Caki2 (cell line): ENCODE measurements around the gene ZNF628. TPM values are rescaled to one million over a fixed set of nuclear protein-coding genes. Genes with fewer than 3 reads are reported as not detected.
"Not testable (repeated sequence)": the region's sequence is repeated elsewhere in the genome, so short reads cannot be mapped to it uniquely, and the experiment has no call there.

Source experiments
- DNase-seq: peaks from one replicate; pipeline ENCODE4 v3.0.0-alpha.2; 2015; ENCODE audit warnings: low read depth
- in situ Hi-C: cut with HindIII; loops from 2 replicates; pipeline ENCODE4 v1.10.0; 2016; ENCODE audit warnings: low sequenced_read_pairs, low pct_unique_long_range_greater_than_20kb, mixed read lengths
- total RNA-seq: library from RNA; depleted of rRNA; stranded (reverse); fragments of >200 nt; shearing (Covaris generic); gene quantifications from 2 replicates; pipeline ENCODE4 v1.2.3, GENCODE V29; 2014; ENCODE audit warnings: low replicate concordance

Gene ZNF628
- total RNA-seq, 1 experiment from 2014 or later = 5.3 TPM

- in situ Hi-C loops = no loop called here
These were observed 13.5 kb downstream of the ZNF628 start for GRCh38 chr19:55489711-55490477.

GRCh38 chr19:55490478-55491432, 14.3 kb downstream of the ZNF628 start:
- in situ Hi-C loops = no loop called here
- DNase-seq = no peak

More at GRCh38 chr19:55489711-55490477, 13.5 kb downstream of the ZNF628 start:
- no peak for DNase-seq

GRCh38 chr19:55491546-55492360, 15.3 kb downstream of the ZNF628 start:
- no peak for DNase-seq
- in situ Hi-C loops = no loop called here

GRCh38 chr19:55492362-55492944, 16.0 kb downstream of the ZNF628 start:
- DNase-seq = no peak
- in situ Hi-C loops = no loop called here

GRCh38 chr19:55493052-55493644, 16.7 kb downstream of the ZNF628 start:
- in situ Hi-C loops = no loop called here
- DNase-seq = no peak

GRCh38 chr19:55493645-55494171, 17.3 kb downstream of the ZNF628 start:
- DNase-seq = no peak
- in situ Hi-C loops = no loop called here

- in situ Hi-C loops = no loop called here
- no peak for DNase-seq
These were observed 17.9 kb downstream of the ZNF628 start for GRCh38 chr19:55494172-55494761.

GRCh38 chr19:55495646-55496349, 19.4 kb downstream of the ZNF628 start:
- no peak for DNase-seq
- in situ Hi-C loops = no loop called here

- in situ Hi-C loops, DNase-seq: not testable (repeated sequence)
These were observed 20.4 kb downstream of the ZNF628 start for GRCh38 chr19:55496820-55497219.

GRCh38 chr19:55497763-55498162, 21.3 kb downstream of the ZNF628 start:
- no peak for DNase-seq
- in situ Hi-C loops = no loop called here

GRCh38 chr19:55498246-55498840, 21.9 kb downstream of the ZNF628 start:
- in situ Hi-C loops = no loop called here
- DNase-seq = no peak

GRCh38 chr19:55500368-55500952, 24.0 kb downstream of the ZNF628 start:
- in situ Hi-C loops = no loop called here
- DNase-seq = no peak

GRCh38 chr19:55502197-55502952, 26.0 kb downstream of the ZNF628 start:
- in situ Hi-C loops = no loop called here
- no peak for DNase-seq

GRCh38 chr19:55503157-55503501, 26.7 kb downstream of the ZNF628 start:
- DNase-seq = no peak
- in situ Hi-C loops = no loop called here

GRCh38 chr19:55503502-55504251, 27.3 kb downstream of the ZNF628 start:
- DNase-seq = peak; percentile 92
- in situ Hi-C loops = no loop called here
